ENCODE measurements around the gene PTPRJ. TPM values are rescaled to one million over a fixed set of nuclear protein-coding genes. Genes with fewer than 3 reads are reported as not detected.

Gene PTPRJ
- polyA plus RNA-seq, 1 donor from 2014 or later = 8.6 TPM

GRCh38 chr11:48111891-48112290 lies 131.5 kb downstream of the PTPRJ start:
- H3K9ac ChIP-seq (ENCODE audit: low read length) = no peak overlapping the region
- no peaks in the 10 kb centered on the region for H3K36me3 ChIP-seq (ENCODE audit: insufficient read depth, low read length)
- no peak overlapping the region for H3K4me2 ChIP-seq (ENCODE audit: low read length)
- H2AFZ ChIP-seq (ENCODE audit: low read depth, low read length) = no peak overlapping the region
- H3K9me2 ChIP-seq (ENCODE audit: insufficient read depth, low read length) = no peaks in the 10 kb centered on the region
- no peak overlapping the region for H3K4me3 ChIP-seq (ENCODE audit: low read length)
- TF ChIP-seq POLR2AphosphoS5 (IDR thresholded peaks at IDR 0.05) = no peak
- TF ChIP-seq SMC3 (conservative IDR thresholded peaks at IDR 0.05; ENCODE audit: poor library complexity) = no peak
- no peak for TF ChIP-seq EP300 (conservative IDR thresholded peaks at IDR 0.05; ENCODE audit: poor library complexity, severe bottlenecking)
- TF ChIP-seq REST (IDR thresholded peaks at IDR 0.05; ENCODE audit: borderline replicate concordance) = no peak
- H3K79me2 ChIP-seq (replicated peaks; ENCODE audit: insufficient read depth, low read length) = no peaks in the 10 kb centered on the region
- H4K20me1 ChIP-seq (ENCODE audit: insufficient read depth) = no peaks in the 10 kb centered on the region
- no peaks in the 10 kb centered on the region for H3K27me3 ChIP-seq (ENCODE audit: insufficient read depth, low read depth, low read length)
- H3K9me3 ChIP-seq (ENCODE audit: low read length) = no peaks in the 10 kb centered on the region
- no peak overlapping the region for H3K27ac ChIP-seq (ENCODE audit: low read length)
- H3F3A ChIP-seq (ENCODE audit: insufficient read depth, low read length, poor library complexity, severe bottlenecking) = no peaks in the 10 kb centered on the region

DNA sequence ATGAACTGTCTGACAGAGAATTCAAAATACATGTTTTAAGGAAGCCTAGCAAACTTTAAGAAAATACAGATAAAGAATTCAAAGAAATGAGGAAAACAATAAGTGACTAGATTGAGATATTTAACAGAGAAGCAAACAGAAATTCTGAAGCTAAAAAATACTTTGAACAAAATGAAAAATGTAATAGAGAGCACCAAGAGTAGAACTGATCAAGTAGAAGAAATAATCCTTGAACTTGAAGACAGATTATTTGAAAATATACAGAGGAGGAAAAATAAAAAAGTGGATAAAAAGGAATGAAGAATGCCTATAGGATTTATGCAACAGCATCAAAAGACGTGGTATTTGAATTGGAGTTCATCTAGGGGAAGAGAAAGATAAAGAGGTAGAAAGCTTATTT lies 134.4 kb downstream of the PTPRJ start:
- Histone ChIP-seq H3K36me3 (ENCODE audit: insufficient read depth, low read length) (no peaks in the 10 kb centered on the region), H3K9me2 (ENCODE audit: insufficient read depth, low read length) (no peaks in the 10 kb centered on the region), H2AFZ (ENCODE audit: low read depth, low read length) (no peak overlapping the region), H3K9ac (ENCODE audit: low read length) (no peak overlapping the region), H3K79me2 (replicated peaks; ENCODE audit: insufficient read depth, low read length) (no peaks in the 10 kb centered on the region), H3K27me3 (ENCODE audit: insufficient read depth, low read depth, low read length) (no peaks in the 10 kb centered on the region), H3K4me3 (ENCODE audit: low read length) (no peak overlapping the region), H3K27ac (ENCODE audit: low read length) (no peak overlapping the region), H4K20me1 (ENCODE audit: insufficient read depth) (no peaks in the 10 kb centered on the region), H3F3A (ENCODE audit: insufficient read depth, low read length, poor library complexity, severe bottlenecking) (no peaks in the 10 kb centered on the region), H3K9me3 (ENCODE audit: low read length) (no peaks in the 10 kb centered on the region), H3K4me2 (ENCODE audit: low read length) (no peak overlapping the region)
- TF ChIP-seq SMC3 (conservative IDR thresholded peaks at IDR 0.05; ENCODE audit: poor library complexity) (no peak), POLR2AphosphoS5 (IDR thresholded peaks at IDR 0.05) (no peak), MXI1 (conservative IDR thresholded peaks at IDR 0.05; ENCODE audit: poor library complexity, severe bottlenecking) (no peak), RAD21 (conservative IDR thresholded peaks at IDR 0.05) (no peak), EZH2 (IDR thresholded peaks at IDR 0.05; ENCODE audit: borderline replicate concordance, insufficient read depth, low read length, poor library complexity, severe bottlenecking) (no peak), CTCF (IDR thresholded peaks at IDR 0.05; ENCODE audit: poor library complexity, severe bottlenecking) (no peak), REST (IDR thresholded peaks at IDR 0.05; ENCODE audit: borderline replicate concordance) (no peak), TAF1 (IDR thresholded peaks at IDR 0.05; ENCODE audit: low read depth) (no peak)
